ENCODE data around the gene RARG.

Gene RARG

DNA sequence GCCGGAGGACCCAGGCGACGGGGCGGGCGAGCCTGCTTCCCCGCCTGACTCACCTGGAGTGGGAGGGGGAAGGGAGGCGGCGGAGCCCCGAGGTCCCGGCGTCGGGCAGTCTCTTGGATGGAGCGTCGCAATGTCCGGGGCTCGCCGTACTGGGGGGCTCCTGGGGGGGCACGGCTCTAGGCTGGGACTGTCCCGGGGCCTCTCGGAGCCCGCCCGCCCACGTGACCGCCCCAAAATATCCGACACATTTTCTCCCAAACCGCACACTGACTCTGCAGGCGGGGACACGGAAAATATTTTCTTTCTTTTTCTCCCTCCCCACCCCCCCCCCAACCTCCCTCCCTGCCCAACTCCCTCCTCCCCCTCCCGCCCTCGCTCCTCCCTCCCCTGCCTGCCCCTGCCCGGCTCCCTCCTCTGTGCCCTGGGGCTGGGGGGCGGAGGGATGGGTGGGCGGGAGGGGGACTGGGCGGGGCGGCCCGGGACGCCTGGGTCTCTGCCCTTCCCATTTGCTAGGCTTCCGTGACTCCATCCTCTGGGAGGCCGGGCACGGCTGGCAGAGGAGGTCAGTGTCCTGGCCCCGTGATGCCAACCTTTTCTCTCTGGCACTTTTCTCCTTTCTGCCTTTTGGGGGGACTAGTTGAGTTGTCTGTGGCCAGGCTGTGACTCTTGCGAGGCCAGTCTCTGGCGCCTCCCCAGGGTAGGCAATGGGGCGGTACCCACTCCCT is at the start of gene RARG:
RARG (minus strand) TSS at position 289 of the 725 bp plus-strand sequence. CDS start 4,664 bp downstream, outside the sequence.
- TF ChIP-seq, protein P1, sequence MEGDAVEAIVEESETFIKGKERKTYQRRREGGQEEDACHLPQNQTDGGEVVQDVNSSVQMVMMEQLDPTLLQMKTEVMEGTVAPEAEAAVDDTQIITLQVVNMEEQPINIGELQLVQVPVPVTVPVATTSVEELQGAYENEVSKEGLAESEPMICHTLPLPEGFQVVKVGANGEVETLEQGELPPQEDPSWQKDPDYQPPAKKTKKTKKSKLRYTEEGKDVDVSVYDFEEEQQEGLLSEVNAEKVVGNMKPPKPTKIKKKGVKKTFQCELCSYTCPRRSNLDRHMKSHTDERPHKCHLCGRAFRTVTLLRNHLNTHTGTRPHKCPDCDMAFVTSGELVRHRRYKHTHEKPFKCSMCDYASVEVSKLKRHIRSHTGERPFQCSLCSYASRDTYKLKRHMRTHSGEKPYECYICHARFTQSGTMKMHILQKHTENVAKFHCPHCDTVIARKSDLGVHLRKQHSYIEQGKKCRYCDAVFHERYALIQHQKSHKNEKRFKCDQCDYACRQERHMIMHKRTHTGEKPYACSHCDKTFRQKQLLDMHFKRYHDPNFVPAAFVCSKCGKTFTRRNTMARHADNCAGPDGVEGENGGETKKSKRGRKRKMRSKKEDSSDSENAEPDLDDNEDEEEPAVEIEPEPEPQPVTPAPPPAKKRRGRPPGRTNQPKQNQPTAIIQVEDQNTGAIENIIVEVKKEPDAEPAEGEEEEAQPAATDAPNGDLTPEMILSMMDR (IDR thresholded peaks at IDR 0.05; ENCODE audit: low read depth, low read length, missing control alignments), result no peak
- DNase-seq (ENCODE audit: low read depth), result no peak
- peak within 1 kb of the TSS; percentile 52 for H3K4me3 ChIP-seq (ENCODE audit: low read depth, low read length)

DNA sequence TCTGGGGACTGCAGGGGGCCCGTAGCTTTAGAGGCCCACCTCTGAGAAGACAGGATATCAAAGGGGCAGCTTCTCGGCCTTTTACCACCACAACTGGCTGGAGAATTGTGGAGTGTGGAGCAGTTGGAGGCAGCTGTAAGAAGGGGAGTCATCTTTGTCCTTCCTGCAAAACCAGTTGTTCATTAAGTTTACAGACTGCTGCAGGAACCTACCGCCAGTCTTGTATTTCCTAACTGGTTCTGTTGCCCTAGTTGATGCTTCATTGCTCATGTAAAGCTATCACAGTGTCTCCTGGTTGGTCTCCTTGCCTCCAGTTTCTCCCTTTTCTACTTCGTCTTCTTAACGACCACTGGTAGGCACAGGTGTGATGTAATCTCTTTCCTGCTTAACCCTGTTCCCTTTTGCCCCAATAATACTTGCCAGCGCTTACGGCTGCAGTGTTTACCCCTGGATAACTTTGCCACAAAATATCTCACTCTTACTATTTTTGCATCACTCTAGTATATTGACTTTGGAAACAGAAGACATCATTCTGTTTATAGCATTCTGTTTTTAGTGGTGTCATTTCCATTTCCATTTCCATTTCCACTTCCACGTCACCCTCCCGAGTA is 48.0 kb upstream of the RARG start:
- DNase-seq (ENCODE audit: low read depth), result no peak
- TF ChIP-seq, protein P1 (IDR thresholded peaks at IDR 0.05; ENCODE audit: low read depth, low read length, missing control alignments), result no peak
- no peak overlapping the region for H3K4me3 ChIP-seq (ENCODE audit: low read depth, low read length)

DNA sequence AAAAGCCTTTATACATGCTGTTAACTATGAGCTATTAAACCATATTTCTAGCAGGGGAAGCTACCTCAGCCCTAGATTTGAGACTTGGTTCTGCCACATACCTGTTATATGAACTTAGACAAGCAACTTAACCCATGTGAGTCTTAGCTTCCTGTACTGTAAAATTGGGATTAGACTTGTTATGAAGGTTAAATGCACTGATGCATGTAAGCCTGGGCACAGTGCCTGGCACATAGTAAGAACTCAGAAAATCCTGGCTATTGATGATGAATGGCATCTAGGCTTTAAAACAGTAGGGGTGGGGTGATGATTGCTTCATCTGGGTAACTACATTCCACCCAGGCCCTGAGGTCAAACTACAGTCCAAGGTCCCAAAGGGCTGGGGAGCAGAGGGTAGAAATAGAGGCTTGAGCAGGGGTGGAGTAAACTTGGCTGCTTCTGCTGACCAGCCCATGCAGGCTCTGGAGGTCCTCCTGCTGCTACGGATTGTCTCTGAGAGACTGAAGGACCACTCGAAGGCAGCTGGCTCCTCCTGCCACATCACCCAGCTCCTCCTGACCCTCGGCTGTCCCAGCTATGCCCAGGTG is 47.4 kb upstream of the RARG start:
- no peak overlapping the region for H3K4me3 ChIP-seq (ENCODE audit: low read depth, low read length)
- TF ChIP-seq, protein P1 (IDR thresholded peaks at IDR 0.05; ENCODE audit: low read depth, low read length, missing control alignments), result no peak
- no peak for DNase-seq (ENCODE audit: low read depth)

DNA sequence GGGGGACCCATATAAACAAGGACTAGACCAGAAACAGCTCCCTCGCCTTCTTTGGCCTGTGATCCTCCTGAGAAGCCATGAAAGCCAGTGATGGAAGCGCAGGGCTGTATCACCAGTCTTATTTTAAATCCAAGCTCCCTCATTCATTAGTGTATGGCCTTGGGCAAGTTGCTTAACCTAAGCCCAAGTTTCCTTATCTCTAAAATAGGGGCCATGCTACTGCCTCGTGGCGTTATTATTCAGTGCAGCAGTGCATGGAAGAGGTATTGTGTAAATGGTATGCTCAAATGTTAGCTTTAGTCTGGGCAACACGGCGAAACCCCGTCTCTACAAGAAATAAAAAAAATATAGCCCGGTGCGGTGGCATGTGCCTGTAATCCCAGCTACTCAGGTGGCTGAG is 46.0 kb upstream of the RARG start:
- H3K4me3 ChIP-seq (ENCODE audit: low read depth, low read length), result no peak overlapping the region
- TF ChIP-seq, protein P1 (IDR thresholded peaks at IDR 0.05; ENCODE audit: low read depth, low read length, missing control alignments), result no peak
- no peak for DNase-seq (ENCODE audit: low read depth)

DNA sequence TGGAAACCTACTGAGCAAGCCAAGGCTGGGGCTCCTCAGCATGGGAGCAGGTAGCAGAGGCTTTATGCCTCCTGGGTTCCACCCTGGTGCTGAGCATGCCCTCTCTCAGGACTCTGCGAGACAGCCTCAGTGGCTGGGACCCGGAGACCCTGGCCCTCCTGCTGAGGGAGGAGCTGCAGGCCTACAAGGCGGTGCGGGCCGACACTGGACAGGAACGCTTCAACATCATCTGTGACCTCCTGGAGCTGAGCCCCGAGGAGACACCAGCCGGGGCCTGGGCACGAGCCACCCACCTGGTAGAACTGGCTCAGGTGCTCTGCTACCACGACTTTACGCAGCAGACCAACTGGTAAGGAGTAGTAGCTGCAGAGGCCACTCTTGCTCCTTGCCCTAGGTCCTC is 44.5 kb upstream of the RARG start:
- TF ChIP-seq, protein P1 (IDR thresholded peaks at IDR 0.05; ENCODE audit: low read depth, low read length, missing control alignments), result no peak
- H3K4me3 ChIP-seq (ENCODE audit: low read depth, low read length), result no peak overlapping the region
- DNase-seq (ENCODE audit: low read depth), result no peak

DNA sequence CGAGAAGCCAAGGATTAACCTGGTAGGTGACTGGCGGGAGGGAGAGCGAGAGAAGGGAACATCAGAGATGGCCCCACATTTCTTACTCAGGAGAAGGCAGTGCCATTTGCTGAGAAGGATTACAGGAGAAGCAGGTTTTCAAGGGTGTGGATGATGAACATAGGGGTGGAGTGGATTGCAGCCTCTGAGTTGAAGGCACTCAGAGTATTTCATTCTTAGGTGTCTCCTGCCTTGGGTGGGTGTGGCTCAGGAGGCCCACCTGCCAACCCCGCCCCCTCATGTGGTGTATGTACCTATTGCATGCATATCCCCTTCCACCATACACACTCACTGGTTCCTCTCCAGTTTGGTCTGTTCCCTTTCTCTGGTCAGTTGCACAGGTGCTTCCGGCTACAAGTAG is 42.4 kb upstream of the RARG start:
- DNase-seq (ENCODE audit: low read depth), result no peak
- no peak overlapping the region for H3K4me3 ChIP-seq (ENCODE audit: low read depth, low read length)
- TF ChIP-seq, protein P1 (IDR thresholded peaks at IDR 0.05; ENCODE audit: low read depth, low read length, missing control alignments), result no peak
